Thyroid gland (tissue), 4 donors: Measurements from ENCODE around the gene WAPL. TPM values are rescaled to one million over a fixed set of nuclear protein-coding genes. Genes with fewer than 3 reads are reported as not detected.
"Not testable (repeated sequence)": the region's sequence is repeated elsewhere in the genome, so short reads cannot be mapped to it uniquely, and the experiment has no call there.

Experiments
- DNase-seq, 2 donors: peaks; one replicate each; pipeline ENCODE4 v3.0.0-alpha.2; 2019
- H3K27ac ChIP-seq, 3 donors: fragments of 200-600 bp; sonication (generic); 1 replicate in 2 of 3; 2 replicates in 1 of 3; pipeline ENCODE4 v1.5.1; 2016 to 2019; ENCODE audit warnings: mild to moderate bottlenecking in 1 of 3, moderate library complexity in 1 of 3
- H3K27me3 ChIP-seq: fragments of 200-600 bp; sonication (generic); one replicate; pipeline ENCODE4 v1.5.1; 2019
- H3K36me3 ChIP-seq, 2 donors: fragments of 200-600 bp; sonication (generic); one replicate each; pipeline ENCODE4 v1.5.1; 2016 to 2019
- H3K4me1 ChIP-seq, 2 donors: fragments of 200-600 bp; sonication (generic); one replicate each; pipeline ENCODE4 v1.5.1; 2017 to 2019
- H3K4me3 ChIP-seq, 3 donors: fragments of 200-600 bp; sonication (generic); replicated peaks in 1 of 3; 1 replicate in 2 of 3; 2 replicates in 1 of 3; pipeline ENCODE4 v1.5.1; 2016; ENCODE audit warnings: mild to moderate bottlenecking in 1 of 3
- H3K9me3 ChIP-seq: fragments of 200-600 bp; sonication (generic); one replicate; pipeline ENCODE4 v1.5.1; 2017
- POLR2A ChIP-seq, 2 donors: fragments of 450-650 bp; IDR thresholded peaks; one replicate each; pipeline ENCODE4 v1.6.1; 2017; ENCODE audit warnings: antibody characterized with exemption in 2 of 2, mild to moderate bottlenecking in 2 of 2, moderate library complexity in 1 of 2
- WGBS, 2 donors: methylation state at CpG; one replicate each; pipeline ENCODE4 v1.1.5; 2017; 5-methylcytosine and 5-hydroxymethylcytosine counted together
- intact Hi-C: fragments of 100-400 bp; cut with DNase I; formaldehyde crosslinking; loops from one replicate; pipeline ENCODE4 v1.15.1; 2023
- total RNA-seq, 4 donors: library from RNA; depleted of rRNA; stranded (reverse); fragments of >200 nt; gene quantifications; one replicate each; pipeline ENCODE4 v1.2.3, GENCODE V29; 2016
- TF ChIP-seq, protein P1 (sequence below), 6 experiments: fragments of 200-600 bp in 3 of 6; fragments of 450-650 bp in 3 of 6; sonication (generic) in 3 of 6; IDR thresholded peaks; one replicate each; pipeline ENCODE4 v1.5.1; 2016 to 2019; ENCODE audit warnings: antibody characterized with exemption in 6 of 6, mild to moderate bottlenecking in 2 of 6, inconsistent platforms in 1 of 6, moderate library complexity in 1 of 6

WAPL gene
- total RNA-seq, 4 donors from 2014 or later, result 44.2 to 62.1 (median 51.7) TPM

GRCh38 chr10:86535132-86535882, 13.7 kb upstream of the WAPL start:
- DNase-seq, result peak; percentile 96 to 97
- H3K27me3 ChIP-seq, result no peaks in the 10 kb centered on the region
- 20 to 21% methylated on average over 30 to 37 of the region's 47 CpGs for WGBS, 2 donors
- H3K9me3 ChIP-seq, result no peaks in the 10 kb centered on the region
- intact Hi-C loops, result no loop called here
- peaks cover 20 to 32% of the 10 kb centered on the region in 2 donors for H3K4me1 ChIP-seq
- H3K36me3 ChIP-seq, result no peaks in the 10 kb centered on the region
- TF ChIP-seq, protein P1, sequence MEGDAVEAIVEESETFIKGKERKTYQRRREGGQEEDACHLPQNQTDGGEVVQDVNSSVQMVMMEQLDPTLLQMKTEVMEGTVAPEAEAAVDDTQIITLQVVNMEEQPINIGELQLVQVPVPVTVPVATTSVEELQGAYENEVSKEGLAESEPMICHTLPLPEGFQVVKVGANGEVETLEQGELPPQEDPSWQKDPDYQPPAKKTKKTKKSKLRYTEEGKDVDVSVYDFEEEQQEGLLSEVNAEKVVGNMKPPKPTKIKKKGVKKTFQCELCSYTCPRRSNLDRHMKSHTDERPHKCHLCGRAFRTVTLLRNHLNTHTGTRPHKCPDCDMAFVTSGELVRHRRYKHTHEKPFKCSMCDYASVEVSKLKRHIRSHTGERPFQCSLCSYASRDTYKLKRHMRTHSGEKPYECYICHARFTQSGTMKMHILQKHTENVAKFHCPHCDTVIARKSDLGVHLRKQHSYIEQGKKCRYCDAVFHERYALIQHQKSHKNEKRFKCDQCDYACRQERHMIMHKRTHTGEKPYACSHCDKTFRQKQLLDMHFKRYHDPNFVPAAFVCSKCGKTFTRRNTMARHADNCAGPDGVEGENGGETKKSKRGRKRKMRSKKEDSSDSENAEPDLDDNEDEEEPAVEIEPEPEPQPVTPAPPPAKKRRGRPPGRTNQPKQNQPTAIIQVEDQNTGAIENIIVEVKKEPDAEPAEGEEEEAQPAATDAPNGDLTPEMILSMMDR (IDR thresholded peaks at IDR 0.05), result no peak
- peak in 1 of 2 donors; percentile 66 for TF ChIP-seq POLR2A (IDR thresholded peaks at IDR 0.05)
- peak overlapping the region in 2 of 3 donors; percentile 8 to 13 for H3K4me3 ChIP-seq
- peak overlapping the region; percentile 80 to 87 (median 80) for H3K27ac ChIP-seq

GRCh38 chr10:86533328-86533727, 11.7 kb upstream of the WAPL start:
- intact Hi-C loops, result no loop called here
- WGBS, 2 donors, result 30 to 53% methylated on average over 2 of the region's 2 CpGs
- peak in 1 of 2 donors; percentile 64 for TF ChIP-seq POLR2A (IDR thresholded peaks at IDR 0.05)
- TF ChIP-seq, protein P1 (IDR thresholded peaks at IDR 0.05), result no peak
- Histone ChIP-seq H3K4me1 (peaks cover 20 to 32% of the 10 kb centered on the region in 2 donors), H3K9me3 (no peaks in the 10 kb centered on the region), H3K27ac (peak overlapping the region; percentile 80 to 92 (median 89)), H3K27me3 (no peaks in the 10 kb centered on the region), H3K4me3 (no peak overlapping the region), H3K36me3 (no peaks in the 10 kb centered on the region)
- peak; percentile 85 to 89 for DNase-seq

DNA sequence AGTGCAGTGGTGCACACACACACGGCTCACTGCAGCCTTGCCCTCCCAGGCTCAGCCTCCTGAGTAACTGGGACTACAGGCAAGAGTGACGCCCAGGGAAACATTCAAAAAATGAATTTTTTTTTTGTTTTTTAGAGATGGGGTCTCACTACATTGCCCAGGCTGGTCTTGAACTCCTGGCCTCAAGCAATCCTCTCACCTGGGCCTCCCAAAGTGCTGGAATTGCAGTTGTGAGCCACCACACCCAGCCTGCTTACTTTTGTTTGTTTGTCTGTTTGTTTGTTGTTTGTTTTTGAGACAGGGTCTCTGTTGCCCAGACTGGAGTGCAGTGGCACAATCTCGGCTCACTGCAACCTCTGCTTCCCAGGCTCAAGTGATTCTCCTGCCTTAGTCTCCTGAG, 7.1 kb upstream of the WAPL start:
- H3K27ac ChIP-seq, result peak overlapping the region in 2 of 3 donors; percentile 83 to 85
- H3K27me3 ChIP-seq, H3K9me3 ChIP-seq, H3K4me3 ChIP-seq, intact Hi-C loops, DNase-seq, H3K36me3 ChIP-seq: not testable (repeated sequence)
- peaks cover 41 to 60% of the 10 kb centered on the region in 2 donors for H3K4me1 ChIP-seq
- 85 to 92% methylated on average over 3 of the region's 3 CpGs for WGBS, 2 donors

- DNase-seq, result peak; percentile 91 to 92
- peak in 1 of 2 donors; percentile 57 for TF ChIP-seq POLR2A (IDR thresholded peaks at IDR 0.05)
- TF ChIP-seq, protein P1 (IDR thresholded peaks at IDR 0.05), result peak in 1 of 6 experiments; percentile 10
- WGBS, 2 donors, result 26 to 64% methylated on average over 4 of the region's 4 CpGs
- Histone ChIP-seq H3K27me3 (no peaks in the 10 kb centered on the region), H3K4me3 (no peak overlapping the region), H3K9me3 (no peaks in the 10 kb centered on the region), H3K4me1 (peaks cover 40 to 61% of the 10 kb centered on the region in 2 donors), H3K36me3 (no peaks in the 10 kb centered on the region), H3K27ac (peak overlapping the region; percentile 66 to 85 (median 83))
- intact Hi-C loops, result no loop called here
These were observed 5.0 kb upstream of the WAPL start for GRCh38 chr10:86526606-86527005.

- DNase-seq, intact Hi-C loops, H3K9me3 ChIP-seq, H3K27me3 ChIP-seq, H3K36me3 ChIP-seq, H3K4me3 ChIP-seq: not testable (repeated sequence)
- 93 to 95% methylated on average over 6 of the region's 6 CpGs for WGBS, 2 donors
- Histone ChIP-seq H3K4me1 (peaks cover 40 to 61% of the 10 kb centered on the region in 2 donors), H3K27ac (peak overlapping the region; percentile 66 to 85 (median 83))
These were observed 4.1 kb upstream of the WAPL start for GRCh38 chr10:86525713-86526112.
